ENCODE results near the gene CR1. TPM values are rescaled to one million over a fixed set of nuclear protein-coding genes. Genes with fewer than 3 reads are reported as not detected.

CR1 gene
- total and polyA plus RNA-seq, 2 donors (not counting 3 experiments of a cell fraction or from before 2014, with no cell fraction given) = not detected

DNA sequence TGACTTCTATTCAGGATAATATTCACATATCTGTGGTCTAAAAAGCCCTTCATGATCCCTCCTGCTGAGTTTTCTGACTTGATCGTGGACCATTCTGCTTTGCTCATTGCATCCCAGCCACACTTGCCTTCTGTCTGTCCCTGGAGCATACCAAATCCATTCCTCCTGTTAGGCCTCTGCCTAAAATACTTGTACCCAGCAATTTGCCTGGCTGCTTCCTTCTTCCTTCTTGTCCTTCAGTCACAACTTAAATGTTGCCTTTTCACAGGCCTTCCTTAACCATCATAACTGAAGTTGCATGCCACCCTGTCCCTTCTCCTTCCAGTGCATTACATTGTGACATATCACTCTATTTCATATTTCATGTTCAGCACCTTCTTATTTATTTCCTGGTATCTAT lies 37.5 kb upstream of the CR1 start:
- H4K20me1 ChIP-seq (replicated peaks; ENCODE audit: control insufficient read depth, extremely low read depth, insufficient read depth, low read length) = no peaks in the 10 kb centered on the region
- DNase-seq (ENCODE audit: low read depth, low spot score) = no peak
- no peaks in the 10 kb centered on the region for H3K4me1 ChIP-seq (ENCODE audit: control insufficient read depth, extremely low read depth, insufficient read depth, low read length)
- ChIA-PET POLR2A (no interaction called here), CTCF (no interaction called here)
- TF ChIP-seq POLR2A (IDR thresholded peaks at IDR 0.05; ENCODE audit: low read depth, low read length) = no peak
- TF ChIP-seq, protein P1, sequence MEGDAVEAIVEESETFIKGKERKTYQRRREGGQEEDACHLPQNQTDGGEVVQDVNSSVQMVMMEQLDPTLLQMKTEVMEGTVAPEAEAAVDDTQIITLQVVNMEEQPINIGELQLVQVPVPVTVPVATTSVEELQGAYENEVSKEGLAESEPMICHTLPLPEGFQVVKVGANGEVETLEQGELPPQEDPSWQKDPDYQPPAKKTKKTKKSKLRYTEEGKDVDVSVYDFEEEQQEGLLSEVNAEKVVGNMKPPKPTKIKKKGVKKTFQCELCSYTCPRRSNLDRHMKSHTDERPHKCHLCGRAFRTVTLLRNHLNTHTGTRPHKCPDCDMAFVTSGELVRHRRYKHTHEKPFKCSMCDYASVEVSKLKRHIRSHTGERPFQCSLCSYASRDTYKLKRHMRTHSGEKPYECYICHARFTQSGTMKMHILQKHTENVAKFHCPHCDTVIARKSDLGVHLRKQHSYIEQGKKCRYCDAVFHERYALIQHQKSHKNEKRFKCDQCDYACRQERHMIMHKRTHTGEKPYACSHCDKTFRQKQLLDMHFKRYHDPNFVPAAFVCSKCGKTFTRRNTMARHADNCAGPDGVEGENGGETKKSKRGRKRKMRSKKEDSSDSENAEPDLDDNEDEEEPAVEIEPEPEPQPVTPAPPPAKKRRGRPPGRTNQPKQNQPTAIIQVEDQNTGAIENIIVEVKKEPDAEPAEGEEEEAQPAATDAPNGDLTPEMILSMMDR (IDR thresholded peaks at IDR 0.05; ENCODE audit: extremely low read depth in 1 of 2, insufficient read depth in 1 of 2, low read depth in 1 of 2, low read length in 2 of 2) = no peak
- no peak for TF ChIP-seq FOS (IDR thresholded peaks at IDR 0.05; ENCODE audit: borderline replicate concordance, insufficient read depth, low read length)
- TF ChIP-seq EZH2 (IDR thresholded peaks at IDR 0.05; ENCODE audit: borderline replicate concordance, low read depth, low read length, severe bottlenecking) = no peak
- TF ChIP-seq MYC (IDR thresholded peaks at IDR 0.05; ENCODE audit: low read depth, low read length) = no peak
- no peak for TF ChIP-seq POLR2AphosphoS5 (IDR thresholded peaks at IDR 0.05; ENCODE audit: insufficient read depth, low read depth, low read length)
- TF ChIP-seq, protein P2, sequence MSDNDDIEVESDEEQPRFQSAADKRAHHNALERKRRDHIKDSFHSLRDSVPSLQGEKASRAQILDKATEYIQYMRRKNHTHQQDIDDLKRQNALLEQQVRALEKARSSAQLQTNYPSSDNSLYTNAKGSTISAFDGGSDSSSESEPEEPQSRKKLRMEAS (IDR thresholded peaks at IDR 0.05; ENCODE audit: insufficient read depth, insufficient read length) = no peak
- TF ChIP-seq GATA2 (IDR thresholded peaks at IDR 0.05; ENCODE audit: insufficient read depth, insufficient read length, low read depth, low read length) = no peak
- TF ChIP-seq JUN (IDR thresholded peaks at IDR 0.05; ENCODE audit: borderline replicate concordance, insufficient read depth, insufficient read length, low read depth) = no peak
- no peak overlapping the region for H3K27ac ChIP-seq (ENCODE audit: insufficient read depth, low read depth, low read length)
- no TSS peak for BruUV-seq (replicated peaks)
- no peaks in the 10 kb centered on the region for H3K9me1 ChIP-seq (replicated peaks; ENCODE audit: control insufficient read depth, extremely low read depth, insufficient read depth, low read length)
- no peaks in the 10 kb centered on the region for H3K36me3 ChIP-seq (ENCODE audit: control insufficient read depth in 2 of 2, extremely low read depth in 1 of 2, insufficient read depth in 2 of 2, low read length in 2 of 2)
- H3K9ac ChIP-seq (replicated peaks; ENCODE audit: extremely low read depth, insufficient read depth, low read length) = no peak overlapping the region
- H3K79me2 ChIP-seq (ENCODE audit: control insufficient read depth, insufficient read depth, low read length) = no peaks in the 10 kb centered on the region
- H3K27me3 ChIP-seq (ENCODE audit: control insufficient read depth in 2 of 2, insufficient read depth in 2 of 2, low read length in 2 of 2) = peaks cover 26 to 44% of the 10 kb centered on the region in 2 experiments
- no peak overlapping the region for H3K4me3 ChIP-seq (replicated peaks in 1 of 3; ENCODE audit: insufficient read depth in 1 of 3, low read depth in 1 of 3, low read length in 3 of 3)
- H3K4me2 ChIP-seq (ENCODE audit: insufficient read depth, low read length) = no peak overlapping the region
- dilution Hi-C loops (cut with MboI; ENCODE audit: extremely low pct_ligation_motif_present, low sequenced_read_pairs) = no loop called here
- no peak overlapping the region for H2AFZ ChIP-seq (ENCODE audit: low read depth, low read length)
- H3K9me3 ChIP-seq (replicated peaks; ENCODE audit: control insufficient read depth, insufficient read depth, low read length) = no peaks in the 10 kb centered on the region
- no peak for FAIRE-seq
- intact Hi-C loops (cut with micrococcal nuclease) = no loop called here
